HCT116 (cell line): ENCODE measurements around the gene HIVEP1.

Source experiments
- CBX3 ChIP-seq: IDR thresholded peaks from 2 replicates; pipeline ENCODE4 v1.6.1; 2012; ENCODE audit warnings: low read depth
- CEBPB ChIP-seq: IDR thresholded peaks from 2 replicates; pipeline ENCODE4 v1.6.1; 2012; ENCODE audit warnings: low read depth
- CTCF ChIP-seq, 3 experiments: fragments of 200-600 bp in 1 of 3; sonication (generic) in 1 of 3; IDR thresholded peaks in 2 of 3; conservative IDR thresholded peaks in 1 of 3; 2 replicates each; pipeline ENCODE4 v1.5.1; 2012 to 2017; ENCODE audit warnings: low read depth in 2 of 3, low read length in 2 of 3, antibody characterized with exemption in 1 of 3, borderline replicate concordance in 1 of 3, control low read depth in 1 of 3, mild to moderate bottlenecking in 1 of 3, mixed read lengths in 1 of 3, mixed run types in 1 of 3, moderate library complexity in 1 of 3; ENCODE audit not compliant: insufficient read depth in 1 of 3
- EZH2 ChIP-seq: fragments of 200-600 bp; sonication (generic); IDR thresholded peaks from 2 replicates; pipeline ENCODE4 v1.6.1; 2017; ENCODE audit warnings: antibody characterized with exemption, mixed run types
- EZH2phosphoT487 ChIP-seq: fragments of 200-600 bp; IDR thresholded peaks from 2 replicates; pipeline ENCODE4 v1.6.1; 2018; ENCODE audit warnings: antibody characterized with exemption, borderline replicate concordance
- MAX ChIP-seq: IDR thresholded peaks from 2 replicates; pipeline ENCODE4 v1.6.1; 2012
- POLR2A ChIP-seq: IDR thresholded peaks from 2 replicates; pipeline ENCODE4 v1.7.0; 2011; ENCODE audit warnings: borderline replicate concordance; ENCODE audit not compliant: insufficient read depth, insufficient read length; ENCODE audit errors: extremely low read depth
- POLR2AphosphoS5 ChIP-seq: IDR thresholded peaks from 2 replicates; pipeline ENCODE4 v1.6.1; 2011; ENCODE audit warnings: mild to moderate bottlenecking, low read depth, low read length, moderate library complexity
- RAD21 ChIP-seq: IDR thresholded peaks from 2 replicates; pipeline ENCODE4 v1.6.1; 2012; ENCODE audit warnings: low read depth, mild to moderate bottlenecking
- SIN3A ChIP-seq: IDR thresholded peaks from 2 replicates; pipeline ENCODE4 v1.6.1; 2012; ENCODE audit warnings: low read depth
- SRF ChIP-seq: IDR thresholded peaks from 2 replicates; pipeline ENCODE4 v1.6.1; 2012; ENCODE audit warnings: low read depth

- TF ChIP-seq CTCF (IDR thresholded peaks at IDR 0.05 in 2 of 3, conservative IDR thresholded peaks at IDR 0.05 in 1 of 3; ENCODE audit: borderline replicate concordance in 1 of 3, insufficient read depth in 1 of 3, low read depth in 2 of 3, low read length in 2 of 3) (no peak), POLR2AphosphoS5 (no peak), CBX3 (no peak), CEBPB (no peak), EZH2 (no peak), POLR2A (no peak), RAD21 (no peak), MAX (no peak), EZH2phosphoT487 (no peak), SRF (no peak), SIN3A (no peak)
Measured at GRCh38 chr6:12048609-12049008, 36.5 kb downstream of the HIVEP1 start.
